Fibroblast of skin of left biceps (primary cell): ENCODE measurements around the gene EHMT1.
A peak's percentile ranks its signal among the peaks of the same experiment; 100 is the strongest.

Source experiments
- DNase-seq, 2 experiments: peaks; one replicate each; pipeline ENCODE4 v3.0.0-alpha.2; 2013; ENCODE audit warnings: low read depth in 2 of 2

Gene EHMT1

DNA sequence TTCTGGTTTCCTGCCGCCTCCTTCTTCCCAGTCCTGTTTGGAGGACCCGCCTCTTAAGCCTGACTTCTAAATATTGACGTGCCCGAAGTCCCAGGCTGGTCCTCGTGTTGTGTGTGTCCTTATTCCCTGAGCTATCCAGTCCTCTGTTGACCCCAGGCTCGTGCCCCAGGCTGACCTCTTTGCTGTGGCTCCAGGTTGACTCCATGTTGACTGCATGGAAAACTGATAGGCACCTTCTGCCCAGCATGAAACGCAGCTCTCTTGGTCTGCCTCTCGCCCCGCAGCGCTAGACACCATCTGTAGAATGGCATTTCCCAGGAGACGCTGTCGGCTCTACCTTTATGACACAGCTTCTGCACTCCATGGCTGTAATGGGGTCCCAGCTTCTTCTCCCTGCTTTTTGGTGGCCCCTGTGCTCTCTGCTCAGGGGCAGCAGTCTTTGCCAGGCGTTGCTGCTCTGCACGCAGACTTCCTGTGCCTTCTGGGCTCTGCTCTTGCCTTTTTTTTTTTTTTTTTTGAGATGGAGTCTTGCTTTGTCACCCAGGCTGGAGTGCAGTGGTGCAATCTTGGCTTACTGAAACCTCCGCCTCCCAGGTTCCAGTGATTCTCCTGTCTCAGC is 28.4 kb downstream of the EHMT1 start:
- no peak for DNase-seq

DNA sequence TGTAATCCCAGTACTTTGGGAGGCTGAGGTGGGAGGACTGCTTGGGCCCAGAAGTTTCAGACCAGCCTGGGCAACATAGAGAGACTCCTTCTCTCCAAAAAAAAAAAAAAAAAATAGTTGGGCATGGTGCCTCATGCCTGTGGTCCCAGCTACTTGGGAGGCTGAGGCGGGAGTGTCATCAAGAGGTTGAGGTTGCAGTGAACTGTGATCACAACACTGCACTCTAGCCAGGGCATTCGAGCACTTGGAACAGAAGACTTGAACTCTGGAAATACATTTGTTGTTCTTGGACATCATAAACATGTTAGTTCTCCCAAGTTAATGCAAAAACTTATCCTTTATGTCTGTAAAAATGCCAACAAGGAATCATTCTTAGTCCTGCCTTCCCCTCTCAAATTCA is 29.6 kb downstream of the EHMT1 start:
- DNase-seq: no peak

DNA sequence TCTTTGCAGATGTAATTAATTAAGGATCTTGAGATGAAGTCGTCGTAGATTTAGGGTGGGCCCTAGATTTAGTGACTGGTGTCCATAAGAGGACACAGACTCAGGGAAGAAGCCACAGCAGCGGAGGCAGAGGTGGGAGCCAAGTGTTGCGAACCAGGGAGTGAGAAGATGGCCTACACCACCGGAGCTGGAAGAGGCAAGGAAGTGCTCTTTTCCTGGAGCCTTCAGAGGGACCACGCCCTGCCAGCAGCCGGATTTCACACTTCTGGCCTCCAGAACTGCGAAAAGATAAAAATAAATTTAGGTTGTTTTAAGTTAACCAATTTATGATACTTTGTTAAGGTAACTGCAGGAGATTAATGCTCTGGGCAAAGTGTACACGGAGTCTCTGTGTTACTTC is 30.7 kb downstream of the EHMT1 start:
- no peak for DNase-seq

DNA sequence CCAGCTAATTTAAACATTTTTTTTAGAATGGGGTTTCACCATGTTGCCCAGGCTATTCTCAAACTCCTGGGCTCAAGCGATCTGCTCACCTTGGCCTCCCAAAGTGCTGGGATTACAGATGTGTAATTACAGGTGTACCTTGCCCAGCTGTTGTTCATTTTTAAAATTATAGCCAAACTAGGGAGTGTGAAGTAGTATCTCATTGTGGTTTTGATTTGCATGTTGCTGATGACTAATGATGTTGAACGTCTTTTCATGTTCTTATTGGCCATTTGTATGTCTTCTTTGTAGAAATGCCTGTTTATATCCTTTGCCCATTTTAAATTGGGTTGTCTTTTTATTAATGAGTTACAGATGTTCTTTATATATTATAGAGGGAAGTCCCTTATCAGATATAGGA is 31.5 kb downstream of the EHMT1 start:
- DNase-seq: no peak

DNA sequence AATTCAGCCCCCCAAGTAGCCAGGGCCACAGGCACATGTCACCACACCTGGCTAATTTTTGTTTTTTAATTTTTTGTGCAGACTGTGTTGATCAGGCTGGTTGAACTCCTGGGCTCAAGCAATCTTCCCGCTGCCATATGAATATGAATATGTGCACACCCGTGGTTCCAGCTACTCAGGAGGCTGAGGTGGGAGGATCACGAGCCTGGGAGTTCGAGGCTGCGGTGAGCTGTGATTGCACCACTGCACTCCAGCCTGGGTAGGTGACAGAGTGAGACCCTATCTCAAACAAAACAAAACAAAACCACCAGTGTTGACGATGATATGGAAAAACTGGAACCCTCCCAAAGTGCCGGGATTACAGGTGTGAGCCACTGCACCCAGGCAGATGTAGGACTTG is 32.0 kb downstream of the EHMT1 start:
- DNase-seq: no peak

DNA sequence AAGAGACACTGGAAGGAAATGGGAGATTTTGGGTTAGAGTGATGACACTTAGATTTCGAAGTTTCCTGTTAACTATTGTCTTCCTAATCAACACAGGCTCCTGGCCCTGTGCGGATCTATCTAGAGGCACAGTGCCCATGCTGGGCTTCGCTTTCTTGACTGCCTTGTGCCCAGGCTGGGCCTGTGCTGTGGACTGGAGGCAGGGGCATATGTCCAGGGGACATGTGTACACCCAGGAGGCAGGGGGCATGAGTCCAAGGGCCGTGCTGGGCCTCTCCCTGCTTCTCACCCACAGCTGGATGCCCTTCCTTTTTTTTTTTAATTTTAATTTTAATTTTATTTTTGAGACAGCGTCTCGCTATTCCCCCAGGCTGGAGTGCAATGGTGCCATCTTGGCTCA is 37.6 kb downstream of the EHMT1 start:
- DNase-seq: no peak

DNA sequence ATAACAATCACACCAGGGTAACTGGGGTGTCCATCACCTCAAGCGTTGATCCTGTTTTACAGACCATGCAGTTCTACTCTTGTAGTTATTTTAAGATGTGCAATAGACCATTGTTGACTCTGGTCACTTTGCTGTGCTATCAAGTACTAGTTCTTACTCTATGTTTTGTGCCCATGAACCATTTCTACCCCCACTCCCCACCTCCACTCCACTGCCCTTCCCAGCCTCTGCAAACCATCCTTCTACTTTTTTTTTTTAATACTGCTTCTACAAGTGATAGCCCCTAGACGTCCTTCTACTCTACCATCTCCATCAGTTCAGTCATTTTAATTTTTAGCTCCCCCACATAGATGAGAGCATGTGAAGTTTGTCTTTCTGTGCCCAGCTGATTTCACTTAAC is 38.8 kb downstream of the EHMT1 start:
- no peak for DNase-seq

DNA sequence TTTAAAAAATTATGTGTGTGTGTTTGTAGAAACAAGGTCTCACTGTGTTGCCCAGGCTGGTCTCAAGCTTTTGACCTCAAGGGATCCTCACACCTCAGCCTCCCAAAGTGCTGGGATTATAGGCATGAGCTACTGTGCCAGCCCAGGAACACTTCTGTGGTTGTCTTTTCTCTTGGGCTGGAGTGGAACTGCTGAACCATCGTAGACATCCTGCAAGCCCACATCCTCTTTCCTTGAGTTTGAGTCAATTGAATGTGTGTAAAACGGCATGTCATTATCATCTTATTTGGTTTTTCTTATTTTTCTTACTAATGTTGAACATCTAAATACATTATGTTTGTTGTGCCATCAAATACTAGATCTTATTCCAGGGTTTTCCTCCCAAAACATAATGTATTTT is 40.0 kb downstream of the EHMT1 start:
- no peak for DNase-seq

DNA sequence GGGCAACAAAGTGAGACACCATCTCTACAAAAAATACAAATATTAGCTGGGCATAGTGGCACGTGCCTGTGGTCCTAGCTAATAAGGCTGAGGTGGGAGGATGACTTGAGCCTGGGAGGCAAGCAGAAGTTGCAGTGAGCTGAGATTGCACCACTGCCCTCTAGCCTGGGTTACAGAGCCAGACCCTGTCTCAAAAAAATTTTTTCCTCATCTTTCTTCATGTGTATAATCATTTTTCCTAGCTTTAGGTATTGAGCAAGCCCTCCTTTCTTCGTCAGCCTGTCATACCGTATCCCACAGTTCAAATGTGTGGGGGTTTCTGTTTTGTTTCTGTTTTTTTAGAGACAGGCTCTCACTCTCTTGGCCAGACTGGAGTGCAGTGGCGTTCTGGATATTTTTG is 41.3 kb downstream of the EHMT1 start:
- DNase-seq: no peak

DNA sequence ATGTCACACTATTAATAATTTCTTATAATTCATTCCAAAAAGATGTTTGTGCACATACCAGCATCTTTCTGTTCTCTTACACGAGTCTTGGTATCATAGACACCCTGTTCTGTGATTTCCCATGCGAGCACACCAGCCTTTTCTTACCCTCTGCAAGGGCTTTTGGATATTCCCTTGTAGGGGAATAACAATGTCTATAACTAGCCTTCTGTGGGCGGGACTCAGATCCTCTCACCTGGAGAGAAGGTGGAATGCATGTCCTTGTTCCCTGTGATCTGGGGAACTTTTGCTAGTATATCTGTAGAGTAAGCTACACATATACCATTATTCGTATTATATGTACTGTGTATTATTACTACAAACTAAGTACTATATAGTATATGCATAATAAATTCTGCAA is 44.8 kb downstream of the EHMT1 start:
- DNase-seq: no peak

DNA sequence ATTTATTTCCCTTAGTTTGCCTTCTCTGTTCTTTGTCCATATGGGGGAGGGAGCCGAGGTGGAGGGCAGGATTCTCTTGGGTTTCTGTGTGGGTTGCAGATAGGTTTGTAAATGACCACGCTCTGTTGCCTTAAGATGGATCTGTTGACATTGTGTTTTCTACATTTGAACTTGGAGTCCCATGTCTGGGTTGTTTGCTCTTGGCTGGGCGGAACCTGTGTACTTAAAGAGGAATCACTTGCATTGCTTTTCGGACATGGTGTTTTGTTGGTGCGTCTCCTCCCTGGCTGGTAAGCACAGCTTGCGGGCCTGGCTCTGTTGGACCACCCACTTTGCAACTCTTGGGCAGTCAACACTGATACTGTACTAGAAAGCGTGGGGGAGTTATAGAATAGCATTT is 45.9 kb downstream of the EHMT1 start:
- no peak for DNase-seq

DNA sequence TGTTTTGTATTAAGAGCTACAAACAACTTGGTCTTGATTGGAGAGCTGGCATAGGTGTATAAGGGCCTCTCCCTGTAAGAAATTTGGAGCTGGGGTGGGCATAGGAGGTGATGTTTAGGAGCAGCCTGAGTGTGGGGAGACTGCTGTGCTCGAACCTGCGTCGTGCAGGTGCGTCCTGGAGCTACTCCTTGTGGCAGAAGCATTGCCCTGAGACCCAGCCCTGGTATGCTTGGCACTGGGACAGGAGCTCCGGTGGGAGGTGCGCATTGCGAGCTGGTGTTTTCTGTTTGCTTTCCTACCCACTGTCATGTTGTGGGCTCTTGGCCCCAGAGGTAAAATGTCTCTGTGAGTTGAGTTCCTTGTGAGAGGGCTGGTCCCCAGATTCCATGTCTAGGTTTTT is 46.4 kb downstream of the EHMT1 start:
- DNase-seq: no peak

DNA sequence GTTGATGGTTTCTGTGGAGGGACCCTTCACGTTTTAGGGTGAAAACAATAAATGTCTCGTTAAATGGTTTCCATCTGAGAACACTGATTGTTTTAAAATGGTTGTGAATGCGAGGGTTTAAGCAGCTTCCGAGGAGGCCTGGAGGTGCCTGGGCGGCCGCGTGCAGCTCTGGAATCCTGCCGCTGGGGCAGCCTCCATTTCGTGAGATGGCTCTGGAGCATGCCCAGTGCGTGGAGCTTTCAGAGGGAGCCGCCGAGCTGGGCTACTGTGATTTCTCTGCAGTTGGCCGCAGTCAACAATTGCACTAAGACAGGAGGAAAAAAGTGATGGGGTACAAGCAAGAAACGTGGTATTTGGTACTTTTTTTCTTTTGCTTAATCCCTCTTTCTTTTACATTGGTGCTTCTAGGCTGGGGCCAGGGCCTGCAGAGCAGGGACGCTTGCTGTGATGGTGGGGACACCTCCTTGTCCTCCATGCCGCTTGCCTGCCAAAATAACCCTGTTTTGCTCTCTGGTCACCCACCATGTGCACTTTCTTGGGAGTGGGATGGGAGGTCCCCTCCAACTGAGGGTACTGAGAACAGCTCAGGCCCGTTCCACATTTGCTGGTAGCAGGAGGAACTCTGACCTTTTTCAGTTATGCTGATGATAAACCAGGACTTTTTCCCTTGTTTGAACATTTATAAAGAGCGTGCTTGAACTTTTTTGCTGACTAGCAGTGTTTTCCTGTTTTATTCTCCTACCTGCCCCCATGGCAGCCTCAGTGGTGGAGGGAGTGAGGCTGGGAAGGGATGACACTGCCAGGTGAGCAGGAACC is 47.1 kb downstream of the EHMT1 start:
- no peak for DNase-seq

DNA sequence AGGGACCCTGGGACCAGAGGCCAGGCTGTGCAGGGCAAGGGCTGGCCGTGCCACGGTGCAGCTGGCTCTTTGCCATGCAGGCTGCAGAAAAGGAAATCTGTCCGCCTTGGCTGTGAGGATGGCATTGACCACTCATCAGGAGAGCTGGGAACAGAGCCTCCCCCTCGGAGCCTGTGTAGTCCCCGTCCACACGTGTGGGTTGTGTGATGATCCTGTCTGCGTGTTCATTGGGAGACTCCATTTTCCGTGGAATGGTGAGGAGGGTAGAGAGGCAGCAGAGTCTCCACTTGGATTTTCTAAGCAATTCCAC is 47.7 kb downstream of the EHMT1 start:
- no peak for DNase-seq

DNA sequence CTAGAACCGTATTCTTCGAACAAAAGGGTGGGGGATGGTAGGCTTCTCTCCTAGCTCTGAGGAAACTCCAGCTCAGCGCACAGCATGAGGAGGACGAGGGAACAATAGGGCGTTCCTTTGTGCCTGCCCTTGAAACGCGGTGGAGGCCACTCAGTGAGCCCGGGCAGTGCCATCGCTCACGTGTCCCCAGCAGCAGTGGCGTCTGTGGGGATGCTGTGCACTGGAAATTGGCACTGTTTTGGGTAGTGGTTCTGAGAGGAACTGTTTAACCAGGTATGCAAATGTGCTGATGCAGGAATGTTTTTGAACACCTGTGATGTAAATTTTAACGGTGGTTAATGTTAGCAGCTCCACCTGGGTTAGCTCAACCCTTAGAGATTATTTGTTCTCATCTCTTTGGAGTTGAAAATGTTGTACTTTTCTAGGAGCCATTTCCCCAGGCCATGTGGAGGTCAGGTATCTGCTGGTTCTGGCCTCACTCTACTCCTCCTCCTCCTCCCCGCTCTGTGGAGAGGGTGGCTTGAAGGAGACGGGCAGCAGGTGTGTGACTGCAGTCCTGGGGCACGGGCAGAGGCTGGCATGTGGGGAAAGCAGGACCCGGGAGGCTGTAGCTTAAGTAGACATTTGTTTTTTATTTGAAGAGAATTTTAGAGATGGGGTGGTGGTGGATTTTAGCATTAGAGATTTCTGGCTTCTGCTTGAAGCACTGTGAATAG is 48.3 kb downstream of the EHMT1 start:
- no peak for DNase-seq

DNA sequence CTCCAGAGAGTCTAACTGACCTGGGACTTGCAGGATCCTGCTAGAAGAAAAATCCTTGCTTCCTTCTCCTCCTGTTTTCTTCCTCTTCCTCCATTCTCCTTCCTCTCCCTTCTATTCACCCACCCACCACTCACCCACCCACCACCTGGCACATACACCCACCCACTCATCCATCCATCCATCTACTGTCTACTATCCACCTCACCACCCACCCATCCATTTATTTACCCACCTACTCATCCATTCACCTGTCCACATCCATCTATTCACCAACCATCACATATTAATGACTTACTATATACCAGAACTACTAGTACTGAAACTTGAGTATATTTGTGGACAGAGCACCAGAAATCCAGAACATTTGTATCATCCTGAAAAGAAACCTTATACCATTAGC is 49.4 kb downstream of the EHMT1 start:
- no peak for DNase-seq

DNA sequence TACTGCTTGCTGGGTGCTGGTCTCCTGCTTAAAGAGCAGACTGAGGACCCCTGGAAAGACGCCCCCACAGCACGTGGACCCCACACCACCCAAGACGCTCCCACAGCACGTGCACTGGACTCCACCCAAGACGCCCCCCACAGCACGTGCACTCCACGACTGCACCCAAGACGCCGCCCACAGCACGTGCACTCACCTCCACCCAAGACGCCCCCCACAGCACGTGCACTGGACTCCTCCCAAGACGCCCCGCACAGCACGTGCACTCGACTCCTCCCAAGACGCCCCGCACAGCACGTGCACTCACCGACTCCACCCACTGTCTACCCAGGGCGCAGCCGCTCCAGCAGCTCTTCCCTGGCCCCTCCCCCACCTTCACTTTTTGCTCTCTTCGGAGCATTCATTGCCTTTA is 50.5 kb downstream of the EHMT1 start:
- no peak for DNase-seq

DNA sequence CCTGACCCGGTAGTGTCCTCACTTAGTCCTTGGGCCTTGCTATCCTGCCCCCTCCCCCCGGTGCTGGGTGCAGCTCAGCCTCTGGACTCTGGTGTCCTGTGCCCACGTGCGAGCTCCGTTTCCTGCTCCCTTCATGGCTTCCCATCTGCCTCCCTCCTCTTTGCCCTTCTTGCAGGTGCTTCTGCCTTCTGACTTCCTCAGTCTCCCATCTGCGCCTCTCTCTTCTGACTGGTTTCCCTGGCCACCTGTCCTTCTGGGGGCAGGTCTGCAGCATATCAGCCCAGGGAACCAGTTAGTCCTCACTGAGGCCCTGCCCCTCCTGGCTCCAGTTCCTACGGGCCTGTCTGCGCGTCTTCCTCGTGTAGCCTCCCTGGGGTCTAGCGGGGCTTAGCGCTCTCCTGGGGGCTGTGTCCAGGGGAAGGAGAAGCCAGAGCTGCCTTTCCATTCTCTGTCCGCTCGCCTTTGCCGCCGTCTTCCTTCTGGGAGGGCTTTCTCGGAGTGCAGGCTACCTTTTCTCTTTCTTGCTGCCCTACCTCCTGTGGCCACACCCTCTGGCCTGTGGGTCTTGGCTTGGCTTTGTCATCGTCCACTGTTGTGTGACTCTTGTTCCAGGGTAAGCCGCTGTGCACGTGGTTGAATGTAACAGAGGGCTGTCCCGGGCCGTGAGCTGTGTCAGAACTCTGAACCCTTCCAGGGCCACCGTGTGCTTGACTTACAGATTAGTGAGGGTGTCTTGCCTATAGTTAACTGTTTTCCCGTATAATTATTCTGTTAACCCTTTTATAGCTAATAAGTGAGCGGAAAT is 51.8 kb downstream of the EHMT1 start:
- DNase-seq: no peak

DNA sequence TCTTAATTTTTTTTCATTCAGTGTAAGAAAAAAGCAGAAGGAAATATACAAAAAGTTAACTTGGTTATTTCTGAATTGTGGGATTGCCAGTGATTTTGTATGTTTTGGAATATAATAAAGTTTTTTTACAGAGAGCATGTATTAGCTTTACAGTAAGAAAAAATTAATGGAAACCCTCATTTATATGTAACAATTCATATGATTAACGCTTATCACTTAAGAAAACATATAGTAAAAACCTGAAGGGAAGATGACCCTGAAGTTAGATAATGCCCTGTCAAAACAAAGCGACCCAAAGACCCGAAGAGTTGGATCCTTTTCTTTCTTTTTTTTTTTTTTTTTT is 52.4 kb downstream of the EHMT1 start:
- no peak for DNase-seq

DNA sequence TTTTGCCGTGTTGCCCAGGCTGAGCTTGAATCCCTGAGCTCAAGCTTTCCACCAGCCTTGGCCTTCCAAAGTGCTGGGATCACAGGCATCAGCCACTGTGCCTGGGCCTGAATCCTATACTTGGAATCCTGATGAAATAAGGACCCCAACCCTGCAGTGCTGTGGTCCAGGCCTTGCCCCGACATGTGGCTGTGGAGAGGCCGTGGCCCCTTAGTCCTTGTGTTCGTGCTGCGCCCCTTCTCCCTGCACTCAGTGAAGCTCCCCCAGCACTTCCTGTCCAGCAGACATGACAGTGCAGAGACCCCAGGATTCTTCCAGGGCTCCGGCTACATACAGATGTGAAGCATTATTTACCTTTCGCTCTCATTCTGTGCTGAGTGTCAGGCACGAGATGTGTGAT is 52.9 kb downstream of the EHMT1 start:
- no peak for DNase-seq

DNA sequence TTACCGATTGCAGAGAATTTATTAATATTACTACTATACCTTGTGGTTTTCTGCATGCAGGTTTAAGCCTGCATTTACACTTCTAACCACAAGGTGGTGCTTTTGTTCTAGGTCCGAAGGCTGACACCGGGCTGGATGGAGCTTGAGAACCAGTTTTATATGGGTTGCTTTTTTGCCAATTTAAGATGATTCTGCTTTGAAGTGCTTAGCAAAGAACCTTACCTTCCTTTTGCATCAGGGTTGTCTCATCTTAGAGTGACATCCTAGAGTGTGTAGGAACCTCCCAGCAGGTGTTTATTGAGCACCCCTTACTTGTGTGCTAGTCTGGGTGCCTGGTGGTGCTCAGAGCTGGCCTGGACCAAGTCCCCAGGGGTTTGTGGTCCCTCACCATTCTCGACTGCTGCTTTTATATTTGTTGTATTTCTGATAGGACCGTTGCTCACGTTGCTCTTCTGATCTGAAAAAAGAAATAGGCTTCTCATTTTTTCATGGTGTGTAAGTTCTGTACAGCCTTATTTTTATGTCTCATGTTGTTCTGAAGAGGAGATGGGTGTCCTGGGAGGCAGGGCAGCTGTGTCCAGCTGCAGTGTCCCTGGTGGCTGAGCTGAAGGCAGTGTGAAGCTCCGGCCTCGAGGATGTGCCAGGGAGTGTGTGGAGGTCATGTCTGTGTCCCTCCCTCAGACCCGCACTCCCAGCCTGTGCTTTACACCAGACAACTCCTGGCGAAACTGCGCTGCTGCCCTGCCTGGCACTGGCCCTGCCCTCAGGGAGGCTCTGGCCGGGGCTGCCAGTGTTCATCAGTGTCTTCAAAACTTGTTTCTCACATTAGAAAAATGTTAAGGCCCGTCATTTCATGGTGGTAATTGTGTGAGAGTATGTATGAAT is 54.3 kb downstream of the EHMT1 start:
- DNase-seq: peak; percentile 21 to 27

DNA sequence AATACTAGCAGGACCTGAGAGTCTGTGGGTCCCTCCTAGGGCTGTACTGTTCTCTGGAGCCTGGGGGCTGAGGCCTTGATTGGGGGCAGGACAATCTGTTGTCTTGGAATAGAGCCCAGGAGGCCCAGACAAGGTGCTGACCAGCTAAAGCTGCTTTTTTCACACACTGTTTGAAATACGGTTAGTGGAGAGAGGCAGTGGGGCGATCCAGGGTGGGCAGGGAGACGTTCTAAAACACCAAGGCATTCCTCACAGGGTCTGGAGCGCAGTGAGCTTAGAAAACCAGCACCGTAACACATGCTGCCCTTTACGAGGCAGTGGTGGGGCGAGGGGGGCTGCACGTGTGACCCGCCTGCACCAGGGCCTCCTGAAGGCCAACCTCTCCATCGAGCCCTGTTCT is 55.1 kb downstream of the EHMT1 start:
- no peak for DNase-seq
